ENCODE results near the gene CLN3. TPM values are rescaled to one million over a fixed set of nuclear protein-coding genes. Genes with fewer than 3 reads are reported as not detected.

CLN3 gene
- total and polyA plus RNA-seq, 8 donors = 22.1 to 72.8 (median 25.7) TPM

DNA sequence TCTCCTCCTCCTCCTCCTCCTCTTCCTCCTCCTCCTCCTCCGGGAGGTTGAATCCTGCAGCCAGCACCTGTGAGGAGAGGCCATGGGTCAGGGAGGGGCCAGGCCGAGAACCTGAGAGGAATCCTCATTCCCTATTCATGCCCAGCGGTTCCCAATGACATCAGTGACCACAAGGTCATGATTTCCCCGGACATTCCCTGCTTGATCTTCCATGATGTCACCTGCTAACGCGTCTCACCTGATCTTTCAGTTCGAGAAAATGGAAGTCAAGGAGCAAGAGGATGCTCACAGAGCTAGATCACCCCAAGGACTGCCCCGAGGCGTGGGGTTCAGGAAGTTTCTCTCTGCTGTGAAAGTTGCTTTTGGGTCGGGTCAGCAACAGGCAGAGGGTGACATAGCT lies 8.0 kb upstream of the CLN3 start:
- Histone ChIP-seq H3K27ac (no peak overlapping the region), H3K9me3 (no peaks in the 10 kb centered on the region), H3K36me3 (peaks cover 0 to 32% of the 10 kb centered on the region in 2 donors), H3K4me3 (no peak overlapping the region), H3K4me1 (peaks cover 0 to 21% of the 10 kb centered on the region in 2 donors), H3K27me3 (no peaks in the 10 kb centered on the region)
- no peak for ATAC-seq
- TF ChIP-seq, protein P1, sequence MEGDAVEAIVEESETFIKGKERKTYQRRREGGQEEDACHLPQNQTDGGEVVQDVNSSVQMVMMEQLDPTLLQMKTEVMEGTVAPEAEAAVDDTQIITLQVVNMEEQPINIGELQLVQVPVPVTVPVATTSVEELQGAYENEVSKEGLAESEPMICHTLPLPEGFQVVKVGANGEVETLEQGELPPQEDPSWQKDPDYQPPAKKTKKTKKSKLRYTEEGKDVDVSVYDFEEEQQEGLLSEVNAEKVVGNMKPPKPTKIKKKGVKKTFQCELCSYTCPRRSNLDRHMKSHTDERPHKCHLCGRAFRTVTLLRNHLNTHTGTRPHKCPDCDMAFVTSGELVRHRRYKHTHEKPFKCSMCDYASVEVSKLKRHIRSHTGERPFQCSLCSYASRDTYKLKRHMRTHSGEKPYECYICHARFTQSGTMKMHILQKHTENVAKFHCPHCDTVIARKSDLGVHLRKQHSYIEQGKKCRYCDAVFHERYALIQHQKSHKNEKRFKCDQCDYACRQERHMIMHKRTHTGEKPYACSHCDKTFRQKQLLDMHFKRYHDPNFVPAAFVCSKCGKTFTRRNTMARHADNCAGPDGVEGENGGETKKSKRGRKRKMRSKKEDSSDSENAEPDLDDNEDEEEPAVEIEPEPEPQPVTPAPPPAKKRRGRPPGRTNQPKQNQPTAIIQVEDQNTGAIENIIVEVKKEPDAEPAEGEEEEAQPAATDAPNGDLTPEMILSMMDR (IDR thresholded peaks at IDR 0.05) = no peak
- intact Hi-C loops (cut with DNase I) = no loop called here
- DNase-seq = no peak

DNA sequence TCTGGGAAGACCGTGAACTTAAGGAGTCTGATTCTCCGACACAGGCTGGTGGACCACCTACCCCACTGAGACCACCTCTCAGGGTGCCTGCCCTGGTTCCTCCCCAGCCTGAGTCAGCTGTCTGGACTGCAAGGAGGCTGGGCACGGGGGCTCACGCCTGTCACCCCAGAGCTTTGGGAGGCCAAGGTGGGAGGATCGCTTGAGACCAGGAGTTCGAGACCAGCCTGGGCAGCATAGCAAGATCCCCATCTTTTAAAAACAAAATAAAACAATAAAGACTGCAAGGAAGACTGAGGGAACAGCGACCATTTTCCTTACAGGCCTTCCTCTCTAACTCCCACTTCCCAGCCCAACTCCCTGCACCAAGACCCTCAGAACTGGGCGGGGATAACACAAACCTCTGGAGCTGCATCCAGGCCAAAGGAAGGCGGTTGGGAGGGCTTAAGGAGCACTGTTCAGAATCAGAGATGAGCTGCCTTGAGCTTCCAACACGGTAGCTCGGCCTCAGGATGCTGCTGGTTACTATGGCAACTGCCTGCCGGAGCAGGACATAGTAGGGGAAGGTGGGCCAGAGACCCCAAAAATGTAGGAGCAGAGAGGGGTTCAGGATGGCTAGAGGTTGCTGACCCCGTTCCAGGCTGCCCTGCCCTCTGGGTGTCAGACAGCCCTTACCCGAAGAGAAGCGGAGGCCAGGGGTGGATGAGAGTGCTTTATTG lies 7.0 kb upstream of the CLN3 start:
- TF ChIP-seq, protein P1 (IDR thresholded peaks at IDR 0.05) = no peak
- no peaks in the 10 kb centered on the region for H3K27me3 ChIP-seq
- DNase-seq (no peak), ATAC-seq (no peak)
- no peaks in the 10 kb centered on the region for H3K9me3 ChIP-seq
- no peak overlapping the region for H3K4me3 ChIP-seq
- H3K4me1 ChIP-seq = peaks cover 0 to 20% of the 10 kb centered on the region in 2 donors
- no peak overlapping the region for H3K27ac ChIP-seq
- H3K36me3 ChIP-seq = peaks cover 0 to 32% of the 10 kb centered on the region in 2 donors
- intact Hi-C loops (cut with DNase I) = no loop called here

DNA sequence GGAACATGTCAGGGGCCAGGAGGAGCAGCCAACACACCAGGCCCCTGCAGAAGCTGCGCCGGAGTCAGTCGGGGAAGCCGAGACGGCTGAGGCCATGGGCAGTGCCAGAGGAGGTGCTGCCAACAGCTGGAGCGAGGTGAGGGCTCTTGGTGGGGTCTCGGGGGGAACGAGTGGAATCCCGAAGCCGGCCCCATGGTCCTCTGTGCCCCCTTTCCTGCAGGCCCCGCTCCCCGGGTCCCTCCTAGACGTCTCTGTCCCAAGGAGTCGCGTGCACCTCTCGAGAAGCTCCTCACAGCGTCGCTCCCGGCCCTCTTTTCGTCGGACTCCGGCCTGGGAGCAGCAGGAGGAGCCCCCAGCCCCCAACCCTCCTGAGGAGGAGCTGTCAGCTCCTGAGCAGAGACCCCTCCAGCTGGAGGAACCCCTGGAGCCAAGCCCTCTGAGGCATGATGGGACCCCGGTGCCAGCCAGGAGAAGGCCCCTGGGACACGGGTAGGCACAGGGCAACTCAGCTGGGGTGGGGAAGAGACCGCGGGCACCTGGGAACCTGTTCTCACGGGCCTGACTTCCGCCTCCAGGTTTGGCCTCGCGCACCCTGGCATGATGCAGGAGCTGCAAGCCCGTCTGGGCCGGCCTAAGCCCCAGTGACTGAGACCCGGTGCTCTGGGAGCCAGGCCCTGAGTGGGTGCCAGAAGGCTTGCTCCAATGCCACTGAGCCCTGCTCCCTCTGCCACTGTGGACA lies 6.2 kb upstream of the CLN3 start:
- Histone ChIP-seq H3K27ac (no peak overlapping the region), H3K36me3 (peaks cover 0 to 32% of the 10 kb centered on the region in 2 donors), H3K4me3 (no peak overlapping the region), H3K4me1 (peaks cover 0 to 28% of the 10 kb centered on the region in 2 donors), H3K27me3 (no peaks in the 10 kb centered on the region), H3K9me3 (no peaks in the 10 kb centered on the region)
- intact Hi-C loops (cut with DNase I) = no loop called here
- TF ChIP-seq, protein P1 (IDR thresholded peaks at IDR 0.05) = no peak
- ATAC-seq (no peak), DNase-seq (no peak)

DNA sequence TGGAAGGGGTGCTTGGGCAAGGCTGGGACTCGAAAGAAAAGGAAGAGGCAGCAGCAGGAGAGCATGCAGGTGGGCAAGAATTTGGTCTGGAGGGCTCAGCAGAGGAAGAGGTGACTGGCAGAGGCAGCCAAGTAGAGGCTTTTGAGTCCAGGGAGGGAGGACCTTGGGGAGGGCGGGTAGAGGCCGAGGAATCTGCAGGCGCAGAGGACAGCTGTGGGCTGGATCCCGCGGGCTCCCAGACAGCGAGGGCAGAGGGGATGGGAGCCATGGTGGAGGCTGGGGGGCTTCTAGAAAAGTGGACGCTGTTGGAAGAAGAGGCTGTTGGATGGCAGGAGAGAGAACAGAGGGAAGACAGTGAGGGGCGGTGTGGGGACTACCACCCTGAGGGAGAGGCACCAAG lies 5.5 kb upstream of the CLN3 start:
- TF ChIP-seq, protein P1 (IDR thresholded peaks at IDR 0.05) = no peak
- no peak for DNase-seq
- ATAC-seq = no peak
- Histone ChIP-seq H3K36me3 (peaks cover 0 to 32% of the 10 kb centered on the region in 2 donors), H3K4me1 (peaks cover 0 to 34% of the 10 kb centered on the region in 2 donors), H3K9me3 (no peaks in the 10 kb centered on the region), H3K27me3 (no peaks in the 10 kb centered on the region), H3K27ac (no peak overlapping the region), H3K4me3 (no peak overlapping the region)
- intact Hi-C loops (cut with DNase I) = no loop called here

DNA sequence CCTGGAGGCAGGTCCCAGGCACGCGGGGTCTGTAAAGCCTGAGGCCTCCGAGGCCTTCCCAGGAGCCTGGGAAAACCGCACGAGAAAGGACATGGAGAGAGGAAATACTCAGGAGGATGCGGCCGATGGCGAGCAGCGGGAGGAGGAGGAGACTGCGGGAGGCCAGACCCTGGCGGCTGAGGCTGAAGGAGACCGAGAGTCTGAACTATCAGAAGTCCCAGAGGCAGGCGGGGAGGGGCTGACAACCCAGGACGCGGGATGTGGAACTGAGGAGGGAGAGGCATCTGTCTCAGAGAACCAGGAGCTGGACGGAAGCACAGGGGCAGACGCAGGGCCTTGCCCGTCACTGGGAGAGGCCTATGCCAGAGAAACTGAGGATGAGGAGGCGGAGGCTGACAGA lies 5.0 kb upstream of the CLN3 start:
- Histone ChIP-seq H3K27ac (no peak overlapping the region), H3K27me3 (no peaks in the 10 kb centered on the region), H3K36me3 (peaks cover 0 to 32% of the 10 kb centered on the region in 2 donors), H3K4me1 (peaks cover 0 to 35% of the 10 kb centered on the region in 2 donors), H3K4me3 (peak overlapping the region in 1 of 2 donors; percentile 96), H3K9me3 (no peaks in the 10 kb centered on the region)
- TF ChIP-seq, protein P1 (IDR thresholded peaks at IDR 0.05) = no peak
- DNase-seq (no peak), ATAC-seq (no peak)
- intact Hi-C loops (cut with DNase I) = no loop called here

All from left lung (tissue), 10 donors.